HepG2 (cell line): ENCODE data around the gene SNAI1. TPM values are rescaled to one million over a fixed set of nuclear protein-coding genes. Genes with fewer than 3 reads are reported as not detected.
A peak's percentile ranks its signal among the peaks of the same experiment; 100 is the strongest.

Experiments used
- ATAC-seq: fragments of 200-7000 bp; cut with Tn5 transposase; 3 replicates; pipeline ENCODE4 v1.9.1; 2020; ENCODE audit warnings: mild to moderate bottlenecking, moderate library complexity
- BruUV-seq: library from RNA; stranded (reverse); fragments of 400-500 nt; replicated peaks from 2 replicates; lab custom pipeline; 2021; lab: Mats Ljungman, UMichigan
- CTCF ChIA-PET: fragments of 300-600 bp; formaldehyde crosslinking; extraction: SDS; loops from one replicate; lab custom pipeline; 2021; ENCODE audit warnings: low total read pairs, inconsistent platforms, low intra/inter-chr PET ratio; lab: Yijun Ruan, JAX
- POLR2A ChIA-PET: fragments of 350-600 bp; sonication (Branson Sonifier 250); formaldehyde crosslinking; loops from one replicate; lab custom pipeline; 2020; ENCODE audit warnings: antibody characterized with exemption, inconsistent platforms; lab: Yijun Ruan, JAX
- DNase-seq: peaks from one replicate; pipeline ENCODE4 v3.0.0-alpha.2; 2015; ENCODE audit warnings: low spot score
- FAIRE-seq: peaks from 3 replicates; lab custom pipeline; 2011; peaks lifted over from hg19 to GRCh38; lab: Jason Lieb, UNC
- H2AFZ ChIP-seq: one replicate; pipeline ENCODE4 v1.6.1; 2011; ENCODE audit warnings: low read length, inconsistent platforms
- H3K27ac ChIP-seq: fragments of 300-600 bp; 3 replicates; pipeline ENCODE4 v1.8.0; 2011; ENCODE audit warnings: mixed run types, mild to moderate bottlenecking, mixed read lengths, low read length, inconsistent platforms; ENCODE audit not compliant: insufficient read depth; ENCODE audit errors: extremely low read length
- H3K27me3 ChIP-seq, 2 experiments: fragments of 200-600 bp in 1 of 2; 2 replicates in 1 of 2; 3 replicates in 1 of 2; pipeline versions ENCODE4 v1.6.0 to v1.8.0; 2011; ENCODE audit warnings: low read length in 2 of 2, mild to moderate bottlenecking in 2 of 2, moderate library complexity in 2 of 2, inconsistent platforms in 1 of 2; ENCODE audit not compliant: insufficient read depth in 2 of 2, control insufficient read depth in 1 of 2
- H3K36me3 ChIP-seq, 2 experiments: fragments of 200-600 bp in 1 of 2; replicated peaks in 1 of 2; 2 replicates in 1 of 2; 3 replicates in 1 of 2; pipeline versions ENCODE4 v1.5.1 to v1.8.0; 2011; ENCODE audit warnings: low read length in 2 of 2, inconsistent platforms in 1 of 2; ENCODE audit not compliant: insufficient read depth in 2 of 2, control insufficient read depth in 1 of 2
- H3K4me1 ChIP-seq: 2 replicates; pipeline ENCODE4 v1.5.1; 2012; ENCODE audit warnings: low read length, inconsistent platforms; ENCODE audit not compliant: insufficient read depth
- H3K4me2 ChIP-seq: 2 replicates; pipeline ENCODE4 v1.6.0; 2011; ENCODE audit warnings: low read depth, low read length, inconsistent platforms
- H3K4me3 ChIP-seq, 3 experiments: fragments of 200-600 bp in 1 of 3; sonication (generic), shearing (Covaris generic) in 1 of 3; replicated peaks in 1 of 3; 2 replicates each; pipeline ENCODE4 v1.5.1; 2011 to 2016; ENCODE audit warnings: low read length in 3 of 3, inconsistent platforms in 2 of 3, low read depth in 2 of 3, mild to moderate bottlenecking in 2 of 3, control low read depth in 1 of 3, mixed read lengths in 1 of 3; ENCODE audit not compliant: insufficient read depth in 1 of 3
- H3K79me2 ChIP-seq: one replicate; pipeline ENCODE4 v1.6.1; 2011; ENCODE audit warnings: low read length, inconsistent platforms; ENCODE audit not compliant: insufficient read depth
- H3K9ac ChIP-seq: 2 replicates; pipeline ENCODE4 v1.6.0; 2011; ENCODE audit warnings: mild to moderate bottlenecking, low read depth, low read length, inconsistent platforms; ENCODE audit not compliant: insufficient read depth
- H3K9me3 ChIP-seq: 2 replicates; pipeline ENCODE4 v1.5.1; 2012; ENCODE audit warnings: mild to moderate bottlenecking, low read length
- H4K20me1 ChIP-seq: 2 replicates; pipeline ENCODE4 v1.6.0; 2011; ENCODE audit warnings: inconsistent platforms, mild to moderate bottlenecking, low read length, moderate library complexity; ENCODE audit not compliant: insufficient read depth
- HDAC1 ChIP-seq: sonication (generic); formaldehyde crosslinking; IDR thresholded peaks from 2 replicates; pipeline ENCODE4 v1.5.1; 2020; ENCODE audit warnings: mild to moderate bottlenecking, missing genetic modification reagents
- HNRNPK ChIP-seq: fragments of 200-400 bp; formaldehyde crosslinking; IDR thresholded peaks from 2 replicates; pipeline ENCODE4 v1.6.1; 2018; ENCODE audit warnings: low read length, low read depth, moderate library complexity, mild to moderate bottlenecking; ENCODE audit not compliant: poor library complexity, severe bottlenecking
- MEF2D ChIP-seq: sonication (generic); formaldehyde crosslinking; IDR thresholded peaks from 2 replicates; pipeline ENCODE4 v1.5.1; 2020; ENCODE audit warnings: mild to moderate bottlenecking, missing genetic modification reagents
- NCOR1 ChIP-seq: fragments of 200-600 bp; sonication (generic); IDR thresholded peaks from 2 replicates; pipeline ENCODE4 v1.7.0; 2017; ENCODE audit warnings: antibody characterized with exemption, low read length, borderline replicate concordance
- NR2F2 ChIP-seq: IDR thresholded peaks from 2 replicates; pipeline ENCODE4 v1.6.1; 2012; ENCODE audit warnings: low read depth, inconsistent platforms, borderline replicate concordance
- ZFP41 ChIP-seq: sonication (generic); formaldehyde crosslinking; IDR thresholded peaks from 2 replicates; pipeline ENCODE4 v1.4.0; 2020; ENCODE audit warnings: mild to moderate bottlenecking, missing genetic modification reagents, borderline replicate concordance
- ZNF333 ChIP-seq: sonication (generic); formaldehyde crosslinking; IDR thresholded peaks from 2 replicates; pipeline ENCODE4 v1.4.0; 2020; ENCODE audit warnings: mild to moderate bottlenecking, missing genetic modification reagents, borderline replicate concordance
- ZNF749 ChIP-seq: sonication (generic); formaldehyde crosslinking; IDR thresholded peaks from 2 replicates; pipeline ENCODE4 v1.8.0; 2022; ENCODE audit warnings: mild to moderate bottlenecking, missing genetic modification reagents, moderate library complexity, borderline replicate concordance
- ZNF839 ChIP-seq: sonication (generic); formaldehyde crosslinking; IDR thresholded peaks from 2 replicates; pipeline ENCODE4 v1.4.0; 2020; ENCODE audit warnings: missing genetic modification reagents, mild to moderate bottlenecking, borderline replicate concordance
- ZSCAN25 ChIP-seq: sonication (generic); formaldehyde crosslinking; IDR thresholded peaks from 2 replicates; pipeline ENCODE4 v1.8.0; 2022; ENCODE audit warnings: mild to moderate bottlenecking, missing genetic modification reagents
- WGBS: methylation state at CpG from one replicate; pipeline ENCODE4 v1.1.6; 2017; ENCODE audit warnings: low lambda C conversion rate; 5-methylcytosine and 5-hydroxymethylcytosine counted together
- in situ Hi-C: cut with HindIII; loops from 2 replicates; pipeline ENCODE4 v1.10.0; 2017; ENCODE audit warnings: low pct_unique_long_range_greater_than_20kb; ENCODE audit not compliant: extremely low pct_ligation_motif_present
- intact Hi-C: fragments of 100-400 bp; cut with micrococcal nuclease; formaldehyde crosslinking; loops from one replicate; pipeline ENCODE4 v1.10.0; 2022; ENCODE audit not compliant: unreplicated experiment
- polyA plus RNA-seq, 8 experiments: library from polyadenylated mRNA; depleted of rRNA in 3 of 8; stranded (reverse) in 7 of 8; unstranded in 1 of 8; fragments of >200 nt; fragmentation: Illumina TruSeq in 4 of 8; extraction: Trizol in 4 of 8; gene quantifications; 2 replicates each; pipeline versions ENCODE4 v1.2.1 to v1.2.3, GENCODE V29; 2011 to 2016; ENCODE audit warnings: low read depth in 4 of 8, missing spikeins in 1 of 8, mixed read lengths in 1 of 8; ENCODE audit not compliant: insufficient read depth in 1 of 8
- total RNA-seq, 5 experiments: library from RNA; depleted of rRNA; stranded (reverse); fragments of >200 nt; fragmentation: Illumina TruSeq; extraction: Trizol; gene quantifications; 2 replicates each; pipeline ENCODE4 v1.2.3, GENCODE V29; 2016; ENCODE audit warnings: low read depth in 1 of 5
- TF ChIP-seq, protein P1 (sequence below): sonication (generic); formaldehyde crosslinking; IDR thresholded peaks from 2 replicates; pipeline ENCODE4 v1.5.1; 2020; ENCODE audit warnings: missing genetic modification reagents, mild to moderate bottlenecking, borderline replicate concordance
- TF ChIP-seq, protein P2 (sequence below): IDR thresholded peaks from 2 replicates; pipeline ENCODE4 v1.6.1; 2012; ENCODE audit warnings: low read depth, low read length, improper control_type of control experiment
- TF ChIP-seq, protein P3 (sequence below): sonication (generic); formaldehyde crosslinking; IDR thresholded peaks from 2 replicates; pipeline ENCODE4 v1.5.0; 2020; ENCODE audit warnings: mild to moderate bottlenecking, missing genetic modification reagents

The SNAI1 gene
- total and polyA plus RNA-seq, 2 of the 13 experiments (the other 11 are each of a cell fraction or from before 2014, with no cell fraction given) = 1.3 to 1.4 TPM

DNA sequence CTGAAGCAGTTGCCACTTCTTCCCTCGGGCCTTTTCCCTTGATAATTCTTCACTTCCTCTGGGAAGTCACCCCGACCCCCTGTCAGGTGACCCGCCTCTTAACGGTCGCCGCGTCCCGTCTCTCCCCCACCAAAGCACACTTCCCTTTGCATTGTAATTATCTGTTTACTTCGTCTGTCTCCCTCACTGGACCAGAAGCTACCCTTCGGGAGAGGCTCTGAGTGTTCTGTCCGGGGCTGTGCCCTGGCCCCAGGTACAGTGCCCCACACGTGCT lies 771 bp upstream of the SNAI1 start (continued):
- TF ChIP-seq, protein P1, sequence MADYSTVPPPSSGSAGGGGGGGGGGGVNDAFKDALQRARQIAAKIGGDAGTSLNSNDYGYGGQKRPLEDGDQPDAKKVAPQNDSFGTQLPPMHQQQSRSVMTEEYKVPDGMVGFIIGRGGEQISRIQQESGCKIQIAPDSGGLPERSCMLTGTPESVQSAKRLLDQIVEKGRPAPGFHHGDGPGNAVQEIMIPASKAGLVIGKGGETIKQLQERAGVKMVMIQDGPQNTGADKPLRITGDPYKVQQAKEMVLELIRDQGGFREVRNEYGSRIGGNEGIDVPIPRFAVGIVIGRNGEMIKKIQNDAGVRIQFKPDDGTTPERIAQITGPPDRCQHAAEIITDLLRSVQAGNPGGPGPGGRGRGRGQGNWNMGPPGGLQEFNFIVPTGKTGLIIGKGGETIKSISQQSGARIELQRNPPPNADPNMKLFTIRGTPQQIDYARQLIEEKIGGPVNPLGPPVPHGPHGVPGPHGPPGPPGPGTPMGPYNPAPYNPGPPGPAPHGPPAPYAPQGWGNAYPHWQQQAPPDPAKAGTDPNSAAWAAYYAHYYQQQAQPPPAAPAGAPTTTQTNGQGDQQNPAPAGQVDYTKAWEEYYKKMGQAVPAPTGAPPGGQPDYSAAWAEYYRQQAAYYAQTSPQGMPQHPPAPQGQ (CRISPR knock-in tag) = 0 out of 2 replicates have a peak, but pooled peaks have one; percentile 83
- no peak for TF ChIP-seq HDAC1 (CRISPR knock-in tag)

DNA sequence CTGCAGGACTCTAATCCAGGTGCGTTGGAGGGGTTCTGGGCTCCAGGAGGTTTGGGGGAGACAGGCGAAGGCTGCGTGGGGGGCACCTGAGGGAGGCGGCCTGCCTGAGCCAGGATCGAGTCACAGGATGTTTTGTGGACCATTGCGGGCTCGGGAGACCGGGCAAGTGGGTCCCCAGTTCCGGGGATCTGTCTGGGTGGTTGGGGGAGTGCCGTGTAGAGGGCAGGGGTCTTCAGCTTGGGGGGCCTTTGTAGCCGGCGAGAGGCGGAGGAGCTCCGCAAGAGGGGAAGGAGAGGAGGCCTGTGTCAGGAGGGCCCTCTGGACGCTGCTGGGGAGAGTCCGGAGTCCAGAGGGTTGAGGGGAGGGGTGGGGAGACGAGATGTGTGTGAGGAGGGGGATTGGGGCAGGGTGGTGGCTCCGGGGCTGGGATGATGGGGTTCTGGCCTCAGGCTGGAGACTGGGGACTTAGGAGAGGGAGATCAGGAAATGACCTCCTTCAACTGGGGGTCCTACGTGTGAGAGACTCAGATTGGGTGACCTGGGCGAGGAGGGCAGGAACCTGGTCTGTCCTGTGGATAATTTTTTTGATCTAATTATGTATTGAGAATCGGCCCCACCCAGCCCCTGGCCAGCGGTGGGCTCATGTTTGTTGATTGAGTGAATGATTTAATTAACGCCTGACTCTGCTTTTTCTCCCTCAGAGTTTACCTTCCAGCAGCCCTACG lies 505 bp downstream of the SNAI1 start:
- Histone ChIP-seq H3K4me1 (peaks cover 74% of the 10 kb centered on the region), H4K20me1 (no peaks in the 10 kb centered on the region), H2AFZ (no peak overlapping the region), H3K27ac (peak overlapping the region; percentile 53), H3K79me2 (no peaks in the 10 kb centered on the region), H3K9ac (peak overlapping the region; percentile 83), H3K4me2 (peak overlapping the region; percentile 100), H3K9me3 (no peaks in the 10 kb centered on the region), H3K27me3 (peaks cover 5 to 29% of the 10 kb centered on the region in 2 experiments), H3K36me3 (no peaks in the 10 kb centered on the region; a peak in 2 of 5 replicates), H3K4me3 (peak overlapping the region; percentile 70 to 93 (median 72))
- no peak for FAIRE-seq
- no peak for DNase-seq
- ChIA-PET CTCF (interaction anchor here (0.6 to 8.4 kb wide), 4 partner anchors 50 to 102 kb away, joined by 3 to 163 read pairs (median 6); no protein-coding TSS in a partner anchor), POLR2A (interaction anchor here (1.7 to 6.8 kb wide), 3 partner anchors 8 to 87 kb away, joined by 5 to 58 read pairs (median 8); partner anchors contain the start of gene RNF114)
- in situ Hi-C loops (loop anchor here (5.0 kb wide), 2 partner anchors 94 to 189 kb away; no protein-coding TSS in a partner anchor), intact Hi-C loops (loop anchor here (5.0 kb wide), 1 partner anchor 49 kb away; no protein-coding TSS in a partner anchor)
- 31% methylated on average over 20 of the region's 24 CpGs for WGBS
- ATAC-seq = no peak
- no TSS peak for BruUV-seq
- 0 out of 2 replicates have a peak, but pooled peaks have one; percentile 82 for TF ChIP-seq MEF2D (CRISPR knock-in tag)
- TF ChIP-seq HNRNPK = no peak
- TF ChIP-seq, protein P2, sequence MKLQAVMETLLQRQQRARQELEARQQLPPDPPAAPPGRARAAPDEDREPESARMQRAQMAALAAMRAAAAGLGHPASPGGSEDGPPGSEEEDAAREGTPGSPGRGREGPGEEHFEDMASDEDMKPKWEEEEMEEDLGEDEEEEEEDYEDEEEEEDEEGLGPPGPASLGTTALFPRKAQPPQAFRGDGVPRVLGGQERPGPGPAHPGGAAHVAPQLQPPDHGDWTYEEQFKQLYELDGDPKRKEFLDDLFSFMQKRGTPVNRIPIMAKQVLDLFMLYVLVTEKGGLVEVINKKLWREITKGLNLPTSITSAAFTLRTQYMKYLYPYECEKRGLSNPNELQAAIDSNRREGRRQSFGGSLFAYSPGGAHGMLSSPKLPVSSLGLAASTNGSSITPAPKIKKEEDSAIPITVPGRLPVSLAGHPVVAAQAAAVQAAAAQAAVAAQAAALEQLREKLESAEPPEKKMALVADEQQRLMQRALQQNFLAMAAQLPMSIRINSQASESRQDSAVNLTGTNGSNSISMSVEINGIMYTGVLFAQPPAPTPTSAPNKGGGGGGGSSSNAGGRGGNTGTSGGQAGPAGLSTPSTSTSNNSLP = no peak
- no peak for TF ChIP-seq ZFP41 (CRISPR knock-in tag)
- 0 out of 2 replicates have a peak, but pooled peaks have one; percentile 24 for TF ChIP-seq NCOR1
- peak; percentile 55; the same call in 1 of the 2 replicates for TF ChIP-seq ZNF839 (CRISPR knock-in tag)
- TF ChIP-seq ZNF333 (CRISPR knock-in tag) = peak; percentile 82; the same call in 1 of the 2 replicates
- TF ChIP-seq ZSCAN25 (CRISPR knock-in tag) = 0 out of 2 replicates have a peak, but pooled peaks have one; percentile 6
- peak; percentile 51; the same call in 1 of the 2 replicates for TF ChIP-seq NR2F2
- TF ChIP-seq, protein P3, sequence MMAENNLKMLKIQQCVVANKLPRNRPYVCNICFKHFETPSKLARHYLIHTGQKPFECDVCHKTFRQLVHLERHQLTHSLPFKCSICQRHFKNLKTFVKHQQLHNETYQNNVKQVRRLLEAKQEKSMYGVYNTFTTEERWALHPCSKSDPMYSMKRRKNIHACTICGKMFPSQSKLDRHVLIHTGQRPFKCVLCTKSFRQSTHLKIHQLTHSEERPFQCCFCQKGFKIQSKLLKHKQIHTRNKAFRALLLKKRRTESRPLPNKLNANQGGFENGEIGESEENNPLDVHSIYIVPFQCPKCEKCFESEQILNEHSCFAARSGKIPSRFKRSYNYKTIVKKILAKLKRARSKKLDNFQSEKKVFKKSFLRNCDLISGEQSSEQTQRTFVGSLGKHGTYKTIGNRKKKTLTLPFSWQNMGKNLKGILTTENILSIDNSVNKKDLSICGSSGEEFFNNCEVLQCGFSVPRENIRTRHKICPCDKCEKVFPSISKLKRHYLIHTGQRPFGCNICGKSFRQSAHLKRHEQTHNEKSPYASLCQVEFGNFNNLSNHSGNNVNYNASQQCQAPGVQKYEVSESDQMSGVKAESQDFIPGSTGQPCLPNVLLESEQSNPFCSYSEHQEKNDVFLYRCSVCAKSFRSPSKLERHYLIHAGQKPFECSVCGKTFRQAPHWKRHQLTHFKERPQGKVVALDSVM (CRISPR knock-in tag) = no peak
- TF ChIP-seq ZNF749 (CRISPR knock-in tag) = no peak
